Measurements from ENCODE around the gene ICAM5.

The ICAM5 gene

DNA sequence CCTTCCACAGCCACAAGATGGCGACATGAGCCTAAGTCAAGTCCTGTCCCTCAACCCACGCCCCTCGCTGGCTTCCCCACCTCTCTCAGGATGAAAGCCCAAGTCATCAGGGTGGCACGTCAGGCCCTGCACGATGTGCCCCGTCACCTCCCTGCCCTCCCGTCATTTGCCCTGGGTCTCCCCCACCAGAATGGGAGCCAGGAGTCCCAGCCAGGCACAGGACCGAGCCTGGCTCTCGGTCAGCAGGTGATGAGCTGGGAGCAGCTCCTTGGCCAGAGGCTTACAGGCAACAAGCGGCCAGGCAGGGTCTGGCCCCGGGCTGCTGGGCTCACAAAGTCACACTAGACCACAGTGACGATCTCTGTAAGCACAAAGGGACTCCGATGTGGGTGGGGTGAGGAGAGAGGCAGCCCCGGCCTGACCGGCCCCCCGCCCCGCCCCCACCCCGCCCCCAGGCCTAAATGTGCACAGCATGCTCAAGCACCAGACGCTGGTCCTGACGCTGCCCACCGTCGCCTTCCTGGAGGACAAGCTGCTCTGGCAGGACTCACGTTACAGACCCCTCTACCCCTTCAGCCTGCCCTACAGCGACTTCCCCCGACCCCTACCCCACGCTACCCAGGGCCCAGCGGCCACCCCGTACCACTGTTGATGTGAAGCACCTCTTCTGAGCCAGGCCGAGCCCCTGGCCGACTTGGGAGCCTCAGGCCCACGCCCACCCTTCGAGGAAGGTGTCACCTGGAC is 30.4 kb upstream of the ICAM5 start:
- peak; percentile 95 for DNase-seq (ENCODE audit: low read depth)
- peak; percentile 81 for TF ChIP-seq CTCF (IDR thresholded peaks at IDR 0.05; ENCODE audit: insufficient read depth, low read depth, low read length, missing control alignments)
- no peak overlapping the region for H3K4me3 ChIP-seq (ENCODE audit: low read depth, low read length)

DNA sequence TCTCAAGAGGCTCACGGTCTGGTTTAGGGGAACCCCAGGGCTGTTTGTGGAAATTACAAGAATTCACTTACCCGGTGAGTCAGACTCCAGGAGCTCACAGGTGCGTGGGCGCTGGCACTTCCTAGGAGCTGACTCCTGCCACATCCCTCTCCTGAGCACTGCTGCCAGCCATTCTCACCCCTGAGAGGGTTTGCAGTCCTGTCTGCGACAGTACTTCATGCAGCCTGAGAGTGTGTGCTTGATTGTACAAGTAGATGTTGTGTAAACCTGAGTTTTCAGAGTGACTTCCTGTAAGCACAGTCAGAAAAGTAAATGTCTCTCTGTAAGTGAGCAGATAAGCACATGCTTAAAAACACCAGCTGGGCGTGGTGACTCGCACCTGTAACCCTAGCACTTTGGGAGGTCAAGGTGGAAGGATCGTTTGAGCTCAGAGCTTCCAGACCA is 29.6 kb upstream of the ICAM5 start:
- DNase-seq (ENCODE audit: low read depth), result peak; percentile 43
- no peak overlapping the region for H3K4me3 ChIP-seq (ENCODE audit: low read depth, low read length)
- no peak for TF ChIP-seq CTCF (IDR thresholded peaks at IDR 0.05; ENCODE audit: insufficient read depth, low read depth, low read length, missing control alignments)

DNA sequence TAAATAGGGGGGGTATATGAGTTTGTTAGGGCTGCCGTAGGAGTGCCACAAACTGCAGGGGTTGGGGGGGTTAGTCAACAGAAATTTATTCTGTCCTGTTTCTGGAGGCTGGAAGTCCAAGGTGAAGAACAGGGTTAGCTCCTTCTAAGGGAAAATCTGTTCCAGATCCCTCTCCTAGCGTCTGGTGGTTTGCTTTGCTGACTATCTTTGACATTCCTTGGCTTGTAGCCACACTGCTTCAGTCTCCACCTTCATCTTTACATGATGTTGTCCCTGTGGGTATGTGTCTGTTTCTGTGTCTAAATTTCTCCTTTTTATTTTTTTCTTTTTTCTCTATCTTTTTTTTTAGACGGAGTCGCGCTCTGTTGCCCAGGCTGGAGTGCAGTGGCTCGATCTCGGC is 27.0 kb upstream of the ICAM5 start:
- no peak for DNase-seq (ENCODE audit: low read depth)
- TF ChIP-seq CTCF (IDR thresholded peaks at IDR 0.05; ENCODE audit: insufficient read depth, low read depth, low read length, missing control alignments), result no peak
- H3K4me3 ChIP-seq (ENCODE audit: low read depth, low read length), result no peak overlapping the region

DNA sequence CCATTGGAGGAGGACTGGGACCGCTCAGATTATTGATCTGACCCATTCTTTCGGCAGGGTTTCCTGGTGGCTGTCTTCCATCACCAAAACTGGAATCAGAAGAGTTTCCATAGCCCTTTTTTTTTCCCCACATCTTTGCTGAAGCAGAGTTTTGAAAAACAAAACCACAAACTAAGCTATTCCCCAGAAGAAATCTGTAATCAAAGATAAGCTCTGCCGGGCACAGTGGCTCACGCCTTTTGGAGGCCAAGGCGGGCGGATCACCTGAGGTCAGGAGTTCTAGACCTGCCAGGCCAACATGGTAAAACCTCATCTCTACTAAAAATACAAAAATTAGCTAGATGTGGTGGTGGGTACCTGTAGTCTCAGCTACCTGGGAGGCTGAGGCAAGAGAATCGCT is 23.0 kb upstream of the ICAM5 start:
- no peak for DNase-seq (ENCODE audit: low read depth)
- no peak for TF ChIP-seq CTCF (IDR thresholded peaks at IDR 0.05; ENCODE audit: insufficient read depth, low read depth, low read length, missing control alignments)
- no peak overlapping the region for H3K4me3 ChIP-seq (ENCODE audit: low read depth, low read length)

- no peak for DNase-seq (ENCODE audit: low read depth)
- no peak for TF ChIP-seq CTCF (IDR thresholded peaks at IDR 0.05; ENCODE audit: insufficient read depth, low read depth, low read length, missing control alignments)
- no peak overlapping the region for H3K4me3 ChIP-seq (ENCODE audit: low read depth, low read length)
Observed at GRCh38 chr19:10268071-10268470, 21.7 kb upstream of the ICAM5 start.

GRCh38 chr19:10269333-10270179 is 20.2 kb upstream of the ICAM5 start:
- peak; percentile 92 for DNase-seq (ENCODE audit: low read depth)
- TF ChIP-seq CTCF (IDR thresholded peaks at IDR 0.05; ENCODE audit: insufficient read depth, low read depth, low read length, missing control alignments), result peak; percentile 92
- peak overlapping the region; percentile 69 for H3K4me3 ChIP-seq (ENCODE audit: low read depth, low read length)

All from GM12865 (cell line).